HCT116 (cell line): Measurements from ENCODE around the gene ARSG. TPM values are rescaled to one million over a fixed set of nuclear protein-coding genes. Genes with fewer than 3 reads are reported as not detected.

ENCODE experiments used
- ATAC-seq: fragments of 200-7000 bp; cut with Tn5 transposase; 2 replicates; pipeline ENCODE4 v1.9.1; 2020; ENCODE audit warnings: mild to moderate bottlenecking, moderate library complexity
- BruUV-seq: library from RNA; stranded (reverse); fragments of 400-500 nt; replicated peaks from 2 replicates; lab custom pipeline; 2021; lab: Mats Ljungman, UMichigan
- CTCF ChIA-PET: fragments of 300-600 bp; sonication (Branson Sonifier 250); formaldehyde crosslinking; loops from one replicate; lab custom pipeline; 2021; ENCODE audit warnings: antibody characterized with exemption; lab: Charles Lee
- POLR2A ChIA-PET: fragments of 300-600, 350-600 bp; sonication (Branson Sonifier 250); formaldehyde crosslinking; loops from one replicate; lab custom pipeline; 2021; ENCODE audit warnings: antibody characterized with exemption; lab: Charles Lee
- RAD21 ChIA-PET, 2 experiments: fragments of 300-600 bp; sonication (Branson Sonifier 250); formaldehyde crosslinking; loops; one replicate each; lab custom pipeline; 2023; ENCODE audit warnings: low total read pairs in 2 of 2; ENCODE audit not compliant: uncharacterized antibody in 2 of 2, unreplicated experiment in 2 of 2, low non-redundant PET in 1 of 2; lab: Charles Lee
- DNase-seq: peaks from one replicate; pipeline ENCODE4 v3.0.0-alpha.2; 2010; ENCODE audit warnings: low read depth, low spot score
- H2AFZ ChIP-seq: fragments of 200-600 bp; shearing (Covaris generic), sonication (generic); 2 replicates; pipeline ENCODE4 v1.6.1; 2017; ENCODE audit warnings: low read depth, mixed run types, mixed read lengths, antibody characterized with exemption, low read length; ENCODE audit not compliant: poor library complexity, severe bottlenecking
- H3K27ac ChIP-seq: 2 replicates; pipeline ENCODE4 v1.5.1; 2012; ENCODE audit warnings: low read depth, low read length
- H3K27me3 ChIP-seq: fragments of 200-600 bp; sonication (generic); 2 replicates; pipeline ENCODE4 v1.6.1; 2016; ENCODE audit warnings: mixed run types, low read length, mixed read lengths; ENCODE audit not compliant: insufficient read depth
- H3K36me3 ChIP-seq, 2 experiments: fragments of 200-500 bp in 1 of 2; fragments of 200-600 bp in 1 of 2; sonication (Bioruptor generic) in 1 of 2; sonication (generic) in 1 of 2; 2 replicates each; pipeline versions ENCODE4 v1.5.1 to v1.6.1; 2014 to 2016; ENCODE audit warnings: low read length in 2 of 2, inconsistent platforms in 1 of 2, mixed read lengths in 1 of 2, mixed run types in 1 of 2; ENCODE audit not compliant: insufficient read depth in 2 of 2, control insufficient read depth in 1 of 2
- H3K4me1 ChIP-seq, 2 experiments: fragments of 200-600 bp in 1 of 2; sonication (generic) in 1 of 2; 2 replicates each; pipeline versions ENCODE4 v1.5.1 to v1.6.1; 2012 to 2017; ENCODE audit warnings: low read length in 2 of 2, inconsistent platforms in 1 of 2, mild to moderate bottlenecking in 1 of 2, mixed read lengths in 1 of 2, mixed run types in 1 of 2, moderate library complexity in 1 of 2; ENCODE audit not compliant: insufficient read depth in 2 of 2, control insufficient read depth in 1 of 2
- H3K4me2 ChIP-seq: fragments of 200-600 bp; sonication (generic); 2 replicates; pipeline ENCODE4 v1.6.1; 2017; ENCODE audit warnings: mixed run types, low read length, mixed read lengths
- H3K4me3 ChIP-seq, 2 experiments: fragments of 200-600 bp in 1 of 2; sonication (generic) in 1 of 2; replicated peaks in 1 of 2; 2 replicates each; pipeline ENCODE4 v1.5.1; 2011 to 2016; ENCODE audit warnings: low read length in 2 of 2, control low read depth in 1 of 2, low read depth in 1 of 2, mild to moderate bottlenecking in 1 of 2, mixed read lengths in 1 of 2, mixed run types in 1 of 2
- H3K79me2 ChIP-seq: fragments of 200-600 bp; sonication (generic); 2 replicates; pipeline ENCODE4 v1.6.1; 2017; ENCODE audit warnings: mild to moderate bottlenecking, mixed run types, low read length, moderate library complexity, mixed read lengths; ENCODE audit not compliant: insufficient read depth
- H3K9ac ChIP-seq: fragments of 200-600 bp; sonication (generic); 2 replicates; pipeline ENCODE4 v1.6.1; 2016; ENCODE audit warnings: low read length, mixed read lengths
- H3K9me2 ChIP-seq: fragments of 200-600 bp; sonication (generic), shearing (Covaris generic); 2 replicates; pipeline ENCODE4 v1.6.1; 2017; ENCODE audit warnings: mixed run types, mild to moderate bottlenecking, moderate library complexity; ENCODE audit not compliant: insufficient read depth
- H3K9me3 ChIP-seq, 2 experiments: fragments of 200-500 bp in 1 of 2; fragments of 200-600 bp in 1 of 2; sonication (Bioruptor generic) in 1 of 2; sonication (generic) in 1 of 2; 2 replicates each; pipeline ENCODE4 v1.6.1; 2014 to 2017; ENCODE audit warnings: low read length in 2 of 2, mixed read lengths in 2 of 2, inconsistent platforms in 1 of 2, low read depth in 1 of 2, mild to moderate bottlenecking in 1 of 2, mixed run types in 1 of 2, moderate library complexity in 1 of 2; ENCODE audit not compliant: control insufficient read depth in 1 of 2, insufficient read depth in 1 of 2
- H4K20me1 ChIP-seq: fragments of 200-600 bp; sonication (generic), shearing (Covaris generic); 2 replicates; pipeline ENCODE4 v1.6.1; 2017; ENCODE audit warnings: mixed run types, mild to moderate bottlenecking, moderate library complexity; ENCODE audit not compliant: insufficient read depth
- CBX3 ChIP-seq: IDR thresholded peaks from 2 replicates; pipeline ENCODE4 v1.6.1; 2012; ENCODE audit warnings: low read depth
- CEBPB ChIP-seq: IDR thresholded peaks from 2 replicates; pipeline ENCODE4 v1.6.1; 2012; ENCODE audit warnings: low read depth
- EGR1 ChIP-seq: IDR thresholded peaks from 2 replicates; pipeline ENCODE4 v1.6.1; 2012; ENCODE audit warnings: low read depth
- ELF1 ChIP-seq: IDR thresholded peaks from 2 replicates; pipeline ENCODE4 v1.6.1; 2012; ENCODE audit warnings: low read depth, borderline replicate concordance
- EZH2 ChIP-seq: fragments of 200-600 bp; sonication (generic); IDR thresholded peaks from 2 replicates; pipeline ENCODE4 v1.6.1; 2017; ENCODE audit warnings: antibody characterized with exemption, mixed run types
- POLR2A ChIP-seq: IDR thresholded peaks from 2 replicates; pipeline ENCODE4 v1.7.0; 2011; ENCODE audit warnings: borderline replicate concordance; ENCODE audit not compliant: insufficient read depth, insufficient read length; ENCODE audit errors: extremely low read depth
- RAD21 ChIP-seq: IDR thresholded peaks from 2 replicates; pipeline ENCODE4 v1.6.1; 2012; ENCODE audit warnings: low read depth, mild to moderate bottlenecking
- SIN3A ChIP-seq: IDR thresholded peaks from 2 replicates; pipeline ENCODE4 v1.6.1; 2012; ENCODE audit warnings: low read depth
- SRF ChIP-seq: IDR thresholded peaks from 2 replicates; pipeline ENCODE4 v1.6.1; 2012; ENCODE audit warnings: low read depth
- ZFX ChIP-seq: fragments of 450-650 bp; IDR thresholded peaks from 2 replicates; pipeline ENCODE4 v1.6.1; 2017
- intact Hi-C: fragments of 100-400 bp; cut with micrococcal nuclease; formaldehyde crosslinking; loops from 2 replicates; pipeline ENCODE4 v1.10.0; 2022
- total RNA-seq: library from RNA; stranded (reverse); gene quantifications from one replicate; pipeline ENCODE4 v1.2.1, GENCODE V29; 2021; ENCODE audit not compliant: unreplicated experiment
- TF ChIP-seq, protein P1 (sequence below): IDR thresholded peaks from 2 replicates; pipeline ENCODE4 v1.6.1; 2011; ENCODE audit warnings: mild to moderate bottlenecking, low read length, moderate library complexity; ENCODE audit not compliant: insufficient replicate concordance; ENCODE audit errors: extremely low read depth
- TF ChIP-seq, protein P2 (sequence below): IDR thresholded peaks from 2 replicates; pipeline ENCODE4 v1.6.1; 2012
- TF ChIP-seq, protein P3 (sequence below), 3 experiments: fragments of 200-600 bp in 1 of 3; sonication (generic) in 1 of 3; IDR thresholded peaks in 2 of 3; conservative IDR thresholded peaks in 1 of 3; 2 replicates each; pipeline ENCODE4 v1.5.1; 2012 to 2017; ENCODE audit warnings: low read depth in 2 of 3, low read length in 2 of 3, antibody characterized with exemption in 1 of 3, borderline replicate concordance in 1 of 3, control low read depth in 1 of 3, mild to moderate bottlenecking in 1 of 3, mixed read lengths in 1 of 3, mixed run types in 1 of 3, moderate library complexity in 1 of 3; ENCODE audit not compliant: insufficient read depth in 1 of 3

ARSG gene
- total RNA-seq, 1 experiment from 2014 or later, result 17.1 TPM

DNA sequence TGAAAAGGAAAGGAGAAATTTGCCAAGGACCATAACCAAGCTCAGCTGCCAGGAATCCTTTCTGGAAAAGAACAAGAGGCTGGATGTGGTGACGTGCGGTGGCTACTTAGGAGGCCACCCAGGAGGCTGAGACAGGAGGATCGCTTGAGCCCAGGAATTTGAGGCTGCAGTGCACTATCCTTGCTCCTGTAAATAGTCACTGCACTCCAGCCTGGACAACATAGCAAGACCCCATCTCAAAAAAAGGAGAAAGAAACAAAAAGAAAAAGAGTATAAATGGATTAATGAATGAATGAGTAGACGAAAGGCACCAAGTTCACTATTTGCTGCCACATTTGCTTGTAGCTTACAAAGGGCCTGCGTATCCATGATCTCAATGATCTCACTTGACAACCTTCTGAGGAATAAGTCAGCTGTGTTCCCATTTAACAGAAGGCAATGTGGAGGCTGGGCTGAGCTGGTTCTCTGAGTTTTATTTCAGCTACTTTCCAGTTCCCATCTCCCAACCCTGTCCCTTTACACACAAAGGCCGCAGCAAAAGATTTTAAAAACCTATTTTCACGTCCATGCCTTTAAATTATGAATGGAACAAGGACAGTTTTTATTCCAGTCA is 29.8 kb downstream of the ARSG start:
- Histone ChIP-seq H2AFZ (no peak overlapping the region), H3K27me3 (no peaks in the 10 kb centered on the region), H3K27ac (no peak overlapping the region), H3K4me1 (peaks cover 12 to 21% of the 10 kb centered on the region in 2 experiments), H3K79me2 (no peaks in the 10 kb centered on the region), H3K4me3 (no peak overlapping the region), H3K4me2 (no peak overlapping the region), H3K9me2 (no peaks in the 10 kb centered on the region), H3K9ac (no peak overlapping the region), H3K9me3 (no peaks in the 10 kb centered on the region), H3K36me3 (no peaks in the 10 kb centered on the region), H4K20me1 (no peaks in the 10 kb centered on the region)
- BruUV-seq, result no TSS peak
- RAD21 ChIA-PET, result no interaction called here
- TF ChIP-seq, protein P1, sequence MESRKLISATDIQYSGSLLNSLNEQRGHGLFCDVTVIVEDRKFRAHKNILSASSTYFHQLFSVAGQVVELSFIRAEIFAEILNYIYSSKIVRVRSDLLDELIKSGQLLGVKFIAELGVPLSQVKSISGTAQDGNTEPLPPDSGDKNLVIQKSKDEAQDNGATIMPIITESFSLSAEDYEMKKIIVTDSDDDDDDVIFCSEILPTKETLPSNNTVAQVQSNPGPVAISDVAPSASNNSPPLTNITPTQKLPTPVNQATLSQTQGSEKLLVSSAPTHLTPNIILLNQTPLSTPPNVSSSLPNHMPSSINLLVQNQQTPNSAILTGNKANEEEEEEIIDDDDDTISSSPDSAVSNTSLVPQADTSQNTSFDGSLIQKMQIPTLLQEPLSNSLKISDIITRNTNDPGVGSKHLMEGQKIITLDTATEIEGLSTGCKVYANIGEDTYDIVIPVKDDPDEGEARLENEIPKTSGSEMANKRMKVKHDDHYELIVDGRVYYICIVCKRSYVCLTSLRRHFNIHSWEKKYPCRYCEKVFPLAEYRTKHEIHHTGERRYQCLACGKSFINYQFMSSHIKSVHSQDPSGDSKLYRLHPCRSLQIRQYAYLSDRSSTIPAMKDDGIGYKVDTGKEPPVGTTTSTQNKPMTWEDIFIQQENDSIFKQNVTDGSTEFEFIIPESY, result no peak
- TF ChIP-seq SIN3A (no peak), RAD21 (no peak), CBX3 (no peak), SRF (no peak), CEBPB (no peak), EGR1 (no peak), ELF1 (no peak), POLR2A (no peak), EZH2 (no peak), ZFX (no peak)
- TF ChIP-seq, protein P2, sequence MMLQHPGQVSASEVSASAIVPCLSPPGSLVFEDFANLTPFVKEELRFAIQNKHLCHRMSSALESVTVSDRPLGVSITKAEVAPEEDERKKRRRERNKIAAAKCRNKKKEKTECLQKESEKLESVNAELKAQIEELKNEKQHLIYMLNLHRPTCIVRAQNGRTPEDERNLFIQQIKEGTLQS, result no peak
- TF ChIP-seq, protein P3, sequence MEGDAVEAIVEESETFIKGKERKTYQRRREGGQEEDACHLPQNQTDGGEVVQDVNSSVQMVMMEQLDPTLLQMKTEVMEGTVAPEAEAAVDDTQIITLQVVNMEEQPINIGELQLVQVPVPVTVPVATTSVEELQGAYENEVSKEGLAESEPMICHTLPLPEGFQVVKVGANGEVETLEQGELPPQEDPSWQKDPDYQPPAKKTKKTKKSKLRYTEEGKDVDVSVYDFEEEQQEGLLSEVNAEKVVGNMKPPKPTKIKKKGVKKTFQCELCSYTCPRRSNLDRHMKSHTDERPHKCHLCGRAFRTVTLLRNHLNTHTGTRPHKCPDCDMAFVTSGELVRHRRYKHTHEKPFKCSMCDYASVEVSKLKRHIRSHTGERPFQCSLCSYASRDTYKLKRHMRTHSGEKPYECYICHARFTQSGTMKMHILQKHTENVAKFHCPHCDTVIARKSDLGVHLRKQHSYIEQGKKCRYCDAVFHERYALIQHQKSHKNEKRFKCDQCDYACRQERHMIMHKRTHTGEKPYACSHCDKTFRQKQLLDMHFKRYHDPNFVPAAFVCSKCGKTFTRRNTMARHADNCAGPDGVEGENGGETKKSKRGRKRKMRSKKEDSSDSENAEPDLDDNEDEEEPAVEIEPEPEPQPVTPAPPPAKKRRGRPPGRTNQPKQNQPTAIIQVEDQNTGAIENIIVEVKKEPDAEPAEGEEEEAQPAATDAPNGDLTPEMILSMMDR (IDR thresholded peaks at IDR 0.05 in 2 of 3, conservative IDR thresholded peaks at IDR 0.05 in 1 of 3; ENCODE audit: borderline replicate concordance in 1 of 3, insufficient read depth in 1 of 3, low read depth in 2 of 3, low read length in 2 of 3), result no peak
- ATAC-seq (no peak), DNase-seq (no peak)
- intact Hi-C loops, result no loop called here
- POLR2A ChIA-PET, result no interaction called here
- CTCF ChIA-PET, result no interaction called here
